ENCODE measurements around the gene MRPL2.

DNA sequence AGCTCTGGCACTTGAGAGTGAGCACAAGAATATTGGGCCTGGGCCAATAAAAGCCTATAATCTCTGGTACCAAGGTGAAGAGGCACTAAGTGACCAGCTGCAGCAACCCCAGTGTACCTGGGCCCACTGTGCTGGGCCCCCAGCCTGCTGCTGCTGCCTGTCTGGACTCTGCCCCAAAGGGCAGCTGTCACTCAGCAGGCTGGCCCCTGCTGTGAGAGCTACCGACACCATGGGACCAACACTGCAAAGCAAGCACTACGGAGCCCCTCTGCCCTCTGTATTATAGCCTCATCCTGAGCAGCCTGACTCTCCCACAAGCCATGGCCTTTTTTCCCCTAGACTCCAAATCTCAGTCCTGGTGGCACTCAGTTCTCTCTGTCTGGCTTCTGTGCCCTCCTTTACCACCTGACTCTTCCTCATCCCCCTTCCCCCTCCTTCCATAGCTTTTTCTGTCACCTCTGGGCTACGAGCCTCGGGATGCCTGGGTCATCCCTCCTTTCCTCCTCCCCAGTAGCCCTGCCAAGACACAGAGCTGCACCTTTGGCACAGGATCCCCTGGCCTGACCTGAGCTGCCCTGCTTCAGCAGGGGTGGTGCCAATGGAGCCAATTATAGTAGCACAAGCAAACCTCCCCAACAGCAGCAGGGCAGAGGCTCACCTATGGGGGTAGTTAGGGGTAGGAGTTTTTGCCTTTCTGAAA lies 23.6 kb downstream of the MRPL2 start:
- TF ChIP-seq, protein P1, sequence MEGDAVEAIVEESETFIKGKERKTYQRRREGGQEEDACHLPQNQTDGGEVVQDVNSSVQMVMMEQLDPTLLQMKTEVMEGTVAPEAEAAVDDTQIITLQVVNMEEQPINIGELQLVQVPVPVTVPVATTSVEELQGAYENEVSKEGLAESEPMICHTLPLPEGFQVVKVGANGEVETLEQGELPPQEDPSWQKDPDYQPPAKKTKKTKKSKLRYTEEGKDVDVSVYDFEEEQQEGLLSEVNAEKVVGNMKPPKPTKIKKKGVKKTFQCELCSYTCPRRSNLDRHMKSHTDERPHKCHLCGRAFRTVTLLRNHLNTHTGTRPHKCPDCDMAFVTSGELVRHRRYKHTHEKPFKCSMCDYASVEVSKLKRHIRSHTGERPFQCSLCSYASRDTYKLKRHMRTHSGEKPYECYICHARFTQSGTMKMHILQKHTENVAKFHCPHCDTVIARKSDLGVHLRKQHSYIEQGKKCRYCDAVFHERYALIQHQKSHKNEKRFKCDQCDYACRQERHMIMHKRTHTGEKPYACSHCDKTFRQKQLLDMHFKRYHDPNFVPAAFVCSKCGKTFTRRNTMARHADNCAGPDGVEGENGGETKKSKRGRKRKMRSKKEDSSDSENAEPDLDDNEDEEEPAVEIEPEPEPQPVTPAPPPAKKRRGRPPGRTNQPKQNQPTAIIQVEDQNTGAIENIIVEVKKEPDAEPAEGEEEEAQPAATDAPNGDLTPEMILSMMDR (IDR thresholded peaks at IDR 0.05; ENCODE audit: low read depth, low read length, missing input control): no peak
- TF ChIP-seq FOXA1 (IDR thresholded peaks at IDR 0.05): no peak
- TF ChIP-seq EGR1 (IDR thresholded peaks at IDR 0.05; ENCODE audit: low read depth in 2 of 2): no peak
- TF ChIP-seq HNF4A (conservative IDR thresholded peaks at IDR 0.05): no peak
- TF ChIP-seq MAX (IDR thresholded peaks at IDR 0.05): no peak
- TF ChIP-seq RAD21 (IDR thresholded peaks at IDR 0.05): no peak
- no peak for TF ChIP-seq JUND (IDR thresholded peaks at IDR 0.05)
- TF ChIP-seq, protein P2, sequence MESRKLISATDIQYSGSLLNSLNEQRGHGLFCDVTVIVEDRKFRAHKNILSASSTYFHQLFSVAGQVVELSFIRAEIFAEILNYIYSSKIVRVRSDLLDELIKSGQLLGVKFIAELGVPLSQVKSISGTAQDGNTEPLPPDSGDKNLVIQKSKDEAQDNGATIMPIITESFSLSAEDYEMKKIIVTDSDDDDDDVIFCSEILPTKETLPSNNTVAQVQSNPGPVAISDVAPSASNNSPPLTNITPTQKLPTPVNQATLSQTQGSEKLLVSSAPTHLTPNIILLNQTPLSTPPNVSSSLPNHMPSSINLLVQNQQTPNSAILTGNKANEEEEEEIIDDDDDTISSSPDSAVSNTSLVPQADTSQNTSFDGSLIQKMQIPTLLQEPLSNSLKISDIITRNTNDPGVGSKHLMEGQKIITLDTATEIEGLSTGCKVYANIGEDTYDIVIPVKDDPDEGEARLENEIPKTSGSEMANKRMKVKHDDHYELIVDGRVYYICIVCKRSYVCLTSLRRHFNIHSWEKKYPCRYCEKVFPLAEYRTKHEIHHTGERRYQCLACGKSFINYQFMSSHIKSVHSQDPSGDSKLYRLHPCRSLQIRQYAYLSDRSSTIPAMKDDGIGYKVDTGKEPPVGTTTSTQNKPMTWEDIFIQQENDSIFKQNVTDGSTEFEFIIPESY (IDR thresholded peaks at IDR 0.05): no peak
- TF ChIP-seq ATF3 (IDR thresholded peaks at IDR 0.05): no peak

Measured in liver (tissue), 3 donors.